GM18517 (cell line): ENCODE data around the gene EZH2.

Experiments used
- ATAC-seq: cut with Tn5 transposase; IDR thresholded peaks from one replicate; pipeline ENCODE4 v1.9.1; 2021; ENCODE audit warnings: mild to moderate bottlenecking, moderate library complexity; ENCODE audit not compliant: unreplicated experiment

EZH2 gene

DNA sequence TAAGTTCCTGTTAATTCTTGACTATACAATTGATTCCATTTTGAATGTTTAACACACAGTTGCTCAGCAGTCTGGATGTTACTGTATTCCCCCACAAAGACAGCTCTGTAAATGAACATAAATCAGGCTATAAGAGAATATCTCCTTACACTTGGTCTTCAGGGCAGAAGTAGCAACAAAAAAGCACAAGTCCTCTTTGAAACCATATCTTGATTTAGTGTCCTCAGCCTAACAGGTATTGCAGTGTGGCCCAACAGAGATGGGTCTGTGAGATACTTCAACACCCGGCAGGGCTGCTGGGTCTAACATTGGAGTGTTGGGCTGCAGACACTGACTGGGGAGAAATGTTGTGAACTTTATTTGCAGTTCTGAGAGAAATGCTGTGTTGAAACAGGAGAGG lies 109.6 kb downstream of the EZH2 start:
- ATAC-seq, result no peak

DNA sequence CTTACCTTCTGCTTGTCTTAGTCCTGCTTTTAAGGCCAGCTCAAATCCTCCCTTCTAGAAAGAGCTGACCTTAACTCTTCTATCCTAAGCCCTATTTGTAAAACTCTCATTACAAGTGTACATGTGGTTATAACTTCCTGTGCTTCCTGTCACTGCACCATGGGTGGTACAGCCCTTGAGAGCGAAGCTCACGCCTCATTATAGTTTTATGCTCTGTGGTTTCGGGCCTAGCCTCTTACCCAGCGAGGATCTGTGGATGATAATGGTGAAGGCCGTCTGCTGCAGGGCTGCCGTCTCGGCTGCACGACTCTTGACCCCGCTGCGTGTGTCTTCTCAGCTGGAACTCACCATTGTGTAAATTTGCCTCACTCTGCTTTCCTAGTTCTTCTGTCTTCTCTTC lies 110.8 kb downstream of the EZH2 start:
- ATAC-seq, result peak; percentile 83

DNA sequence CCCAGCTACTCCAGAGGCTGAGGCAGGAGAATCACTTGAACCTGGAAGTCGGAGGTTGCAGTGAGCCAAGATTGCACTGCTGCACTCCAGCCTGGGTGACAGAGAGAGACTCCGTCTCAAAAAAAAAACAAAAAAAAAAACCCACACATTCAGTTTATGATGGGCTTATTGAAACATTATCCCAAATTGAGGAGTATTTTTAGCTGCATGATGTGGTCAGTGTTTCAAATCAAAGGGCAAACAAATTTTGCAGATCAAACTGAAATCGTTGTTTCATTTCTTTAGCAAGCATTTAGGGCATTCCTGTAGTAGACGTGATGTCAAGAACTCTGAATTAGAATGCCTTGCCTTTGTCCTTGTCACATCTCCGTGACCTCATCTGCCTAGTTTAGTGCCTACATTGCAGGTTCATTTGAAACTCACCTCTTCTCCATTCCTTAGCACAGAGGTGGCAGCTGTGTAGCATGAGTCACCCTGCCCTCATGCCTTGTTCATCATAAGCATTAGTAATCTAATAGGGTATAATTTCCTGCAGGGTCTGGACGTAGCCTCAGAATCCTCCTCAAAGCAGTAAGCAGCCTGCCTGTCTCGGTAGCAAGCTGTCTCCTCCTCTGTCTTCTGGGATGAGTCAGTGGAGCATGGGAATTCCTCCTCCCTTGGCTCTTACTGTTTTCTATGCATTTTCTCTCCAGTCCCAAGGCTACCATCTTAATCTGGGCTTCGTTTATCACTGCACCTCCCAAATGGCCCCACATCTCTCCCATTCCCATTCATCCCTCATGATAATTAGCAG lies 111.6 kb downstream of the EZH2 start:
- no peak for ATAC-seq

DNA sequence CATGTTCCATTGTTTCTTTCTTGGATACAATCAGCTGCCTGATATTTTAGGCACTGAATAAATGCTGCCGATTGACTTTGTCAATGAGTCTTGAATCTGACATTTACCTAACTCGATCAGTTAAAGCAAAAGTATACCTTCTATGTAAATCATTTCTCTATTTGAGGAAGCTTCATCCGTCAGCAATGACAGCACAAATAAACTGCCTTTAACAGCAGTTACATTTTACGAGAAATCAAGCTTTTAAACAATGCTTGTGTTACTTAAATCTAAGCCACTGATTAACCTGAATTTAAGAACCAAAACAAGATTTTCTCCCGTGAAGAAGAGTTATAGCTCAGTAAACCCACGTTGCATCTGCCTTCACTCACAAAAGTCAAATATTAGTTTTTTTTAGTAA lies 114.1 kb downstream of the EZH2 start:
- ATAC-seq, result no peak

DNA sequence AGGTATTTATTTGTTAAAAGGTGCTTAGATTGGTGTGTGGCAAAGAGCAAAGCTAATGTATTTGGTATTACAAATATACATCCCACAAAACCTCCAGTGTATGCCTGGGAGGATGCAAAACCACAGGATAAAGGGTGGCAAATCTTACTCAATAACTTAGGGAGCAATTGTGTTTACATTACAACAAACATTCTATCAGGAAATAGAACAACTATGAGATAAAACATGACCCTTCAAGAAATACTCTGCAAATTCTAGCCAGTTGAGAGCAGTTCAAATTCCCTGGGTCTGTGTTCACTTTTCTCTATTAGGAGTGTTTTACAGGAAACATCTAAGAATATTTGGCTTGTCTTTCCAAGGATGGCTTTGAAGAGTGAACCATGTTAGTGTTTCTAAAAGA lies 120.5 kb downstream of the EZH2 start:
- ATAC-seq, result no peak

DNA sequence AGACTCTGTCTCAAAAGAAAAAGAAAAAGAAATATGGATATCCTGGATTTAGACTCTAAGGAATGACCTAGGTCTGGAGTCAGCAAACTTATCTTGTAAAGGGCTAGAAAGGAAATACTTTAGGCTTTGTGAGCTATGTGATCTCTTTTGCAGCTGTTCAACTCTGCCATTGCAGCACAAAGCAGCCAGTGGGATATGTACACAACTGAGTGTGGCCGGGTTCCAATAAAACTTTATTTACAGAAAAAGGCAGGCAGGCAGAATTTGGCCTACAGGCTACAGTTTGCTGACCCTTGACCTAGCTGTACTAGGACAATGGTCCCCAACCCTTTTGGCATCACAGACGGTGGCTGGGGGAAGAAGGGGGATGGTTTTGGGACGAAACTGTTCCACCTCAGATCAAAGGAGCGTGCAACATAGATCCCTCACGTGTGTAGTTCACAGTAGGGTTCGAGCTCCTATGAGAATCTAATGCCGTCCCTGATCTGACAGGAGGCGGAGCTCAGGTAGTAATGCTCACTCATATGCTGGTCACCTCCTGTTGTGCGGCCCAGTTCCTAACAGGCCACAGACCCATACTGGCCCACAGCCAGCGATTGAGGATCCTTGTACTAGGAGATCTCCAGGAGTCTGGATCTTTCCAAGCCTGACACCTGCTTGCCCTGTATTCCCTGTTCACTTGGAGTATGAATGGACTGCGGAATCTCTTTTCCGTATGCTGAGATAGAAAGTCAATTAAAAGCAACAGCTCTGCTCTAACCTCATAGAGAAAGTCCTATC lies 122.4 kb downstream of the EZH2 start:
- ATAC-seq, result no peak
